Caki2 (cell line): ENCODE results near the gene TREX2. TPM values are rescaled to one million over a fixed set of nuclear protein-coding genes. Genes with fewer than 3 reads are reported as not detected.

Source experiments
- DNase-seq: peaks from one replicate; pipeline ENCODE4 v3.0.0-alpha.2; 2015; ENCODE audit warnings: low read depth
- in situ Hi-C: cut with HindIII; loops from 2 replicates; pipeline ENCODE4 v1.10.0; 2016; ENCODE audit warnings: low sequenced_read_pairs, low pct_unique_long_range_greater_than_20kb, mixed read lengths
- total RNA-seq: library from RNA; depleted of rRNA; stranded (reverse); fragments of >200 nt; shearing (Covaris generic); gene quantifications from 2 replicates; pipeline ENCODE4 v1.2.3, GENCODE V29; 2014; ENCODE audit warnings: low replicate concordance; rRNA removed

TREX2 gene
- total RNA-seq, 1 experiment from 2014 or later, result 0.78 TPM

DNA sequence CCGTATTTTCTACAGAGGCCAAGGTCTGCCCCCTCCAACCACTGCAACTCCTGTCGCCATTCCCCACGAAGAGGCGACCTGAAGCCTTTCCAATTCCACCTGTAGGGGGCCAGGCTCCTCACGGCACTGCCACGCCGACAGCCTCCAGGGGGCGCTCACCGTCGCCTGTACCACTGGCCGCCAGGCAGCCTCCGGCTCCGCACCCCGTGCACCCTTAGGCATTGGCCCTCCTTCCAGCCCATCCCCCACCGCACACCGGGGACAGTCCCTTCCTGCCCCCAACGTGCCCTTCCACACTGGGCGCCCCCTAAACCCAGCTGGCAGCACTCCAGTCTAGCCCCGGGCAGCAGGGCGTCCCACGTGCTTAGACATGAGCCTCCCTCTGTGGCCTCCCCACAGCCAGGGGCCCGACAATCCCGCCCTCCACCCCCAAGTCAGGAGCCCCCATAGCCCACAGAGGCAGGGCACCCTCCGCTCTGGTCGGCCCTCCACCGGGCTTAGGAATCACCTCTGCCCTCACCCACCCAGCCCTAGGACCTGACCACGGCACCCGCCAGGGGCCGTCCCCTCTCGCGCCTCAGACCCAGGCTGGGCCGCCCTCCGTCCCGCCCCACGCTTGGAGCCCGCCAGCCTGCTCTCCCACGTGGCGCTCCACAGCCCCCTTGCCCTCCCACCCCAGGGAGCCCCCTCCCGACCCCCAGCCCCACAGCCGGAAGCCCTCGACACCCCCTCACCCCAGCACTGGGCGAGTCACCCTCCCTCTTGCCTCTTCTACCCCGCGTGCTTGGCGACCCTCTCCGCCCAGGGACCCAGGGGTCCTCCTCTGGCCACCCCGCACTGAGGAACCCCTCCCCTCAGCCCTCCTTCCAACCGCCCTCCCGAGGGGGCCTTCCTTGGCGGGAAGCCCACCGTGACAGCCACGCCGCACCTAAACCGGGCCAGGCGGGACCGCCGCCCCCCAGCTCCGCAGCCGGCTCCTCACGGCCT is 45.4 kb downstream of the TREX2 start:
- in situ Hi-C loops, result no loop called here
- DNase-seq, result no peak

DNA sequence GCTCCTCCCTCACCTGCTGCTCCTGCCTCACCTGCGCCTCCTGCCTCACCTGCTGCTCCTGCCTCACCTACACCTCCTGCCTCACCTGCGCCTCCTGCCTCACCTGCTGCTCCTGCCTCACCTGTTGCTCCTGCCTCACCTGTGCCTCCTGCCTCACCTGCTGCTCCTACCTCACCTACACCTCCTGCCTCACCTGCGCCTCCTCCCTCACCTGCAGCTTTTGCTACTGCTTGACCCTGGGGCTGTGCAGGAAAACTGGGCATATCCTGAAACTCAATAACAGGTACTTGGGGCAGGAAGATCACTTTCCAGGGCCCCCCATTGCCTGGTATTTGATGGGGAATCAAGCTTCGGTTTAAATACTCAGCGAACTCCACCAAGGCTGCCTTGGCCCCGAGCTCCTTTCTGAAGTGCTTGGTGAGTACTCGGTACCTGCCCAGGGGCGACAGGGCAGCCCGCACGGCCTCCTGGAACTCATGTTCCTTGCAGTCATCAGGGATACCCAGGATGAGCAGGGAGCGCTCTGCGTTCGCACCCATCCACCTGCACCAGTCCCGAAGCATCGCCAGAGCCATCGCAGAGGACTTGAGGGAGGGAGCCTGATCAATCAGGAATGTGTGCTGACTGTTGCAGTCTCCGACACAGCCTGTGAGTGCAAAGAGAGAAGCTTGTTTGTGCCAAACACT is 47.4 kb downstream of the TREX2 start:
- in situ Hi-C loops, result no loop called here
- no peak for DNase-seq

DNA sequence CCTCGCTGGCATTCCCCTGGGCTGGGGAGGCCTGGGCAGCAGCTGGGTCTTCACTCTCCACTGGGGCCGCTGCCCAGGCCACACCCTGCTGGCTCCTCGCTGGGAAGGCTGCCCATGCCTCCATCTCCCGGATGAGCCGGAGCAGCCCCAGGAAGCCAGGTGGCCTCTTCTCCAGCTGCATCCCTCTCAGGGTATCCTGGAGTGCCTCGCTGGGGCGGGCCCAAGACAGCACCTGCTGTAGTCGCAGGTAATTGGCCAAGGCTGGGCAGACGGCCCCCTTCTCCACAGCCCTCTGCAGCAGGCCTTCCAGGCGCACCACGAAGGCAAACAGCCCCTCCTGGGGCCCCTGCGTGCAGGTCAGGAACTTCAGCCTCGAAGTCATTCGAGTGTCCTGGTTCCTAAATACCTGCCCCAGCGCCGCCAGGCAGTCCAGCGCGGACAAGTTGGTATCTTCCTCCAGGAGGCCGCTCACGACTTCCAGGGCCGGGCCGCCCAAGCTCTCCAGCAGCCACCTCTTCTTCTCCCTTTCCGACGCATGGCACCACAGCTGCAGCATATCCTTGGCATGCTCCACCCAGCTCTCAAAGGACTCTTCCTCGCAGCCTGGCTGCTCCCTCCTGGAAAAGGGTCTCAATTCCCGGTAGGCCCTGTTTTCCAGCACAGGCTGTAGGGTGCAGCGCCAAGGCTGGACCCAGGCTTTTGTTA is 48.4 kb downstream of the TREX2 start:
- in situ Hi-C loops, result no loop called here
- no peak for DNase-seq

DNA sequence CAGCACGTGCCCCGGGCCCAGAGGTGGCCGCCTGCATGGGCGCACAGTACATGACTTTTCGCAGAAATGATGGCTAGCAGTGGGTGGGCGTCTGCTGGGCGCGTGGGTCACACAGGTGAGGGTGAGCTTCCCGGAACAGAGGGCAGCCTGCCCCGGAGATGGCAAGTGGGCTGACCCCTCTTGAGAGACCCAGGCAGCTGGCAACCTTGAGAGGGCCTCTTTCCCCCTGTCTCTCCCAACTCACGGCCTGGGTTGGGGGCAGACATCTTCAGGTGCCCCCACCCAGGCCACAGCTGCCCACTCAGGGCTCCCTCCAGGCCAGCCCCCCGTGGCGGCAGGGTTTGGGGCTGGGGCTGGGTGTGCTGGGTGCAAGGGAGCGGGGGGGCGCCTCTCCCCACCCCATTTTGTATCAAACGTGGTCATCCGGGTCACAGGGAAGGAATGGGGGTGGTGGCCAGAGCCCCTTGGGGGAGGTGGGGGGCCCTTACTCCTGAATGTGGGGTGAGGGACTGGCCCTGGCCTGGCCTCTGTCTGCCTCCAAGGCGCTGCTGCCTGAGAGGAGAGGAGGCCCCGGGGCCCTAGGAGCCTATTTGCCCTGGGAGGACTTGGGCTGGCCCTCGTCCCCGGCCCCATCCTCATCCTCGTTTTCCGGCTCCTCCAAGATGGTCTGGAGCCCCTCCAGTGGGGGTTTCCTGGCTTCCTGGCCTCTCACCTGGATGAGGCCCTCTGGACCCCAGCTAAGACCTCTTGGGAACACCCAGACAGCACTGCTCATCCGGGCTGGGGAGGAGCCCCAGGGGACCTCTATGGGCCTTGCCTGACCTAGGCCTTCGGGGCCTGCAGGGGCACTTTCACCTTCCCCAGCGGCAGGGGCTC is 49.3 kb downstream of the TREX2 start:
- no peak for DNase-seq
- in situ Hi-C loops, result no loop called here

DNA sequence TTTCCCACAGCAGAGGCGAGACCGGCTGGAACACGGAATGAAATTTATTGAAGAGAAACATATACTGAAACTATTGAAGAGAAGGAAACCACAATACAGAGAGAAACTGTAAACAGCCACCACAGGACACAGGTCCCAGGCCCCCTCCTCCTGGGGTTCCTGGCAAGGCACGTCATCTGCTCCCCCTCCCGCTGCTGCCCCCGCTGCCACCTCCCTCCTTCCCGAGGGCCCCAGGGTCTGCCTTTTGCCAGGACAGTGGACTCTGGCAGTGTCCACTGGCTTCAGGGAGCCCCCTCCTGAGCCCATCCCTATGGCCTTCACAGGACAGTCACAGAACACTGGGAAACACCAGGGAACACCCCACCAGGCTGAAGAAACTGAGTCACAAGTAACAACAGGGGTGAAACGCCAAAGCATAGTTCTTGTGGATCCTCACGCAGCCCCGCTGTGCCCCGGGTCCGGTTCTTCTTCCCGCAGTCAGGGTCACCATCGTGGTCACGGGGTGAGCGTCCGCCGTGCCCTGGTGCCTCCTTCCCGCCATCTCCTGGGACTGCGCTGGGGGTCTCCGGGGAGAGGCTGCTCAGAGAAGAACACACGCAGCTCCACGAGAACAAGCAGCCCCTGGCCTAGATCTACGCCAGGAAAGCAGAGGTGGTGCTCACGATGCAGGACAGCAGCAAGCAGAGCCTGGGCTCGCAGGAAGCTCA is 50.1 kb downstream of the TREX2 start:
- in situ Hi-C loops, result no loop called here
- DNase-seq, result no peak

DNA sequence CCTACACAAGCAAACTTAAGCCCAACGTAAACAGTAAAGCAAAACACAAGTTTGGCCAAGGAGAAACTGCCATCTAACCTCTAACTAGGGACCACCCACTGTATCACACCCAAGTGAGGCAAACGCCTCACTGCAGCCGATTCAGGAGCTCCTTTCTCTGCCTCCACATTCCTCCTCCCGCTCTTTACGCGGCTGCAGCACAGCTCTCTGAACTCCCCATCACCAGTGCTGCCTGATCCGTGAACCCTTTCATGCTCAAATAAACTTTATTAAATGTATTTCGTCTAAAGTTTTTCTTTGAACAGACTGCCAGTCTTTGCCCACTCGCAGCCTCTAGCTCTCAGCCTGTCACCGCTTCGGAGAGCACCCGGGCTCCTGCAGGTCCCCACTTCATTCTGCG is 51.2 kb downstream of the TREX2 start:
- no peak for DNase-seq
- in situ Hi-C loops, result no loop called here

Other genes starting within 250 kb of the TREX2 start
- not detected in 2 replicates for gene PNMA6F, start 124.3 kb downstream of the TREX2 start, total RNA-seq
- 4.0 and 6.1 TPM in 2 replicates for gene ZNF275, start 111.9 kb downstream of the TREX2 start, total RNA-seq
- 0.03 TPM in 1 of 2 replicates, not detected in the other for gene PNMA6E, start 44.7 kb downstream of the TREX2 start, total RNA-seq
- not detected in 2 replicates for gene ZFP92, start 34.6 kb downstream of the TREX2 start, total RNA-seq
- gene HAUS7, start 24.5 kb upstream of the TREX2 start, total RNA-seq, result 55.5 and 76.7 TPM in 2 replicates
- gene BGN, start 48.9 kb upstream of the TREX2 start, total RNA-seq, result not detected in 2 replicates
- gene ATP2B3, start 71.6 kb upstream of the TREX2 start, total RNA-seq, result not detected in 2 replicates
- 45.1 and 57.1 TPM in 2 replicates for gene CCNQ, start 153.1 kb upstream of the TREX2 start, total RNA-seq
- gene DUSP9, start 201.1 kb upstream of the TREX2 start, total RNA-seq, result 9.9 and 16.0 TPM in 2 replicates
- gene PNCK, start 227.8 kb upstream of the TREX2 start, total RNA-seq, result not detected in 2 replicates
- gene SLC6A8, start 241.9 kb upstream of the TREX2 start, total RNA-seq, result 1.7 and 2.1 TPM in 2 replicates